Body of pancreas (tissue), 4 donors: ENCODE data around the gene TBCK.

ENCODE experiments used
- CTCF ChIP-seq, 7 experiments: fragments of 450-650 bp in 4 of 7; fragments of 200-600 bp in 3 of 7; sonication (generic) in 3 of 7; IDR thresholded peaks; one replicate each; pipeline ENCODE4 v1.5.1; 2016 to 2019; ENCODE audit warnings: antibody characterized with exemption in 7 of 7
- POLR2A ChIP-seq, 3 donors: fragments of 450-650 bp; IDR thresholded peaks; one replicate each; pipeline ENCODE4 v1.6.1; 2016; ENCODE audit warnings: antibody characterized with exemption in 3 of 3, mild to moderate bottlenecking in 2 of 3

GRCh38 chr4:106256190-106256589 is 59.8 kb downstream of the TBCK start:
- TF ChIP-seq CTCF (IDR thresholded peaks at IDR 0.05) (no peak), POLR2A (IDR thresholded peaks at IDR 0.05) (no peak)
